ENCODE measurements around the gene FAM81A. TPM values are rescaled to one million over a fixed set of nuclear protein-coding genes. Genes with fewer than 3 reads are reported as not detected.
A peak's percentile ranks its signal among the peaks of the same experiment; 100 is the strongest.
"Not testable (repeated sequence)": the region's sequence is repeated elsewhere in the genome, so short reads cannot be mapped to it uniquely, and the experiment has no call there.

The FAM81A gene
- total RNA-seq, 1 experiment from 2014 or later = 32.2 TPM

GRCh38 chr15:59407946-59408345 is 30.0 kb upstream of the FAM81A start:
- Histone ChIP-seq H3K27me3 (no peaks in the 10 kb centered on the region), H3K36me3 (no peaks in the 10 kb centered on the region), H3K4me1 (no peaks in the 10 kb centered on the region), H3K9me3 (replicated peaks) (no peaks in the 10 kb centered on the region), H3K4me3 (no peak overlapping the region), H3K27ac (no peak overlapping the region)
- no peak for DNase-seq

DNA sequence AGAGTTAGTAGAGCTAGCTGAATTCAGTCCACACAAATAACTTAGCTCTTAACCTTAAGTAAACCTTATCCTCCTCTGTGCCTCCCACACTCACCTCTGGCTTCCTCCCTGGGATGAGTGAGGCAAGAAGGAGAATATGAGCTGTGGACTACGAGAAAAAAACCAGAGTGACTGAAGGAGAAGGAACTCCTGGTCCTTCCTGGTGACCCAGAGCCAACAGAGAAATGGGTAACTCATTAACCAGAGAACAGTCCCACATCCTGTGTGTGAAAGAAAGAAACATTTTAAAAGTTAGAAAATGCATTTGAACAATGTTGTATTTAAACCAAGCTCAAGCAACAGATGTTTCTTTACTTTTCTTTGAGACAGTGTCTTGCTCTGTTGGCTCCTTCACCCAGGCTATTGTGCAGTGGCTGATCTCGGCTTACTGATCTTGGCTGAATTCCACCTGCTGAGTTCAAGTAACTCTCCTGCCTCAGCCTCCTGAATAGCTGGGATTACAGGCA is 27.5 kb upstream of the FAM81A start:
- Histone ChIP-seq H3K36me3 (no peaks in the 10 kb centered on the region), H3K4me1 (no peaks in the 10 kb centered on the region), H3K4me3 (no peak overlapping the region), H3K27me3 (no peaks in the 10 kb centered on the region), H3K27ac (no peak overlapping the region), H3K9me3 (replicated peaks) (no peaks in the 10 kb centered on the region)
- DNase-seq = peak in 1 of 2 experiments; percentile 25

DNA sequence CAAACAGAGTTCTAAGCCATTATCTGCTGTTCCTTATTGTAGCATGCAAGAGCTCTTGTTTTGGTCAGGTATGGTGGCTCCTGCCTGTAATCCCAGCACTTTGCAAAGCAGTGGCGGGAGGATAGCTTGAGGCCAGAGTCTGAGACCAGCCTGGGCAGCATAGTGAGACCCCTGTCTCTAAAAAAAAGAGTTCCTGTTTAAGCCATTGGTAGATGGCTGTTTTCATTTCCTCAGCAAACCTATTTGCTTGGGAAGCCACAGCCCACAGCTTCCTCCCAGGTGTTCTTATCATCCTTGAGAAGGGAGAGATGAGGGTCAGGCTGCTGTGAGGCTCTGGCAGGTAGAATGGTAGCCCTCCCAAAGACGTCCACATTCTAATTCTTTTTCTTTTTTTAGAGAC is 24.4 kb upstream of the FAM81A start:
- DNase-seq = no peak
- H3K9me3 ChIP-seq (replicated peaks) = no peaks in the 10 kb centered on the region
- H3K4me3 ChIP-seq = no peak overlapping the region
- H3K4me1 ChIP-seq = no peaks in the 10 kb centered on the region
- H3K27me3 ChIP-seq = no peaks in the 10 kb centered on the region
- no peaks in the 10 kb centered on the region for H3K36me3 ChIP-seq
- no peak overlapping the region for H3K27ac ChIP-seq

- H3K4me3 ChIP-seq = no peak overlapping the region
- H3K27ac ChIP-seq = no peak overlapping the region
- no peaks in the 10 kb centered on the region for H3K27me3 ChIP-seq
- H3K36me3 ChIP-seq = no peaks in the 10 kb centered on the region
- H3K9me3 ChIP-seq (replicated peaks) = no peaks in the 10 kb centered on the region
- H3K4me1 ChIP-seq = no peaks in the 10 kb centered on the region
- DNase-seq = no peak
Observed at GRCh38 chr15:59416816-59417215, 21.2 kb upstream of the FAM81A start.

- Histone ChIP-seq H3K27me3 (no peaks in the 10 kb centered on the region), H3K4me1 (no peaks in the 10 kb centered on the region), H3K27ac (no peak overlapping the region), H3K9me3 (replicated peaks) (no peaks in the 10 kb centered on the region), H3K4me3 (no peak overlapping the region), H3K36me3 (no peaks in the 10 kb centered on the region)
- no peak for DNase-seq
Observed at GRCh38 chr15:59419170-59419569, 18.8 kb upstream of the FAM81A start.

GRCh38 chr15:59420108-59420507 is 17.9 kb upstream of the FAM81A start:
- DNase-seq = no peak
- H3K4me1 ChIP-seq = no peaks in the 10 kb centered on the region
- no peaks in the 10 kb centered on the region for H3K27me3 ChIP-seq

DNA sequence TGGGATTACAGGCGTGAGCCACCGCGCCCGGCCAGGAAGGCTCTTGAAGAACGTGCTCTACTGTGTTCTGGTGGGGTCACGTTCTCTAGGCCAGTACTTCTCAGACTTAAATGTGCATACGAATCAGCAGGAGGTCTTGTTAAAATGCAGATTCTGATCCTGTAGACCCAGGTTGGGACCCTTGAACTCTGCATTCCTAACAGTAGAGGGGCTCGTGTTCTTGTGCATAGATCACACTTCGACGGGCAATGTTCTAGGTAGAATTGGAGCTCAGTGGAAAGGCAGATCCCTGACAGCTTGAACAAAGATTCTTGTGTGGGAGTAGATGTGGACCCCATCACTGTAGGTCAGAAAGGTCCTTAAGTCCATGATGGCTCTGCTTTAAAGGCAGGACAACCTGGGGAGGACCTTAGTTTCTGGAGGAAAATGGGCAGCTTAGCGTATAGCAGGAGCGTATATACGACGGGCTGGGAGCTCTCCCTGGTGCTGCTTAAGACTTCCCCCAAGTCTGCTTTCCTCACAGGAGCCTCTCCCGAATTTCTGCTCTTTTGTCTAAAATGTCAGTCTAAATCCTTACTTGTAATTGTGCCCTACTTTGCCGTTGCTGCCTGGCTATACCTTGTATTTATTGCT is 16.9 kb upstream of the FAM81A start:
- Histone ChIP-seq H3K27ac (no peak overlapping the region), H3K4me1 (no peaks in the 10 kb centered on the region), H3K36me3 (no peaks in the 10 kb centered on the region), H3K9me3 (replicated peaks) (no peaks in the 10 kb centered on the region), H3K27me3 (no peaks in the 10 kb centered on the region; the same call in 1 of the 2 replicates), H3K4me3 (no peak overlapping the region)
- peak; percentile 38 to 61 for DNase-seq

More at GRCh38 chr15:59420108-59420507, 17.9 kb upstream of the FAM81A start:
- H3K36me3 ChIP-seq = no peaks in the 10 kb centered on the region
- H3K27ac ChIP-seq = no peak overlapping the region
- no peaks in the 10 kb centered on the region for H3K9me3 ChIP-seq (replicated peaks)
- no peak overlapping the region for H3K4me3 ChIP-seq

DNA sequence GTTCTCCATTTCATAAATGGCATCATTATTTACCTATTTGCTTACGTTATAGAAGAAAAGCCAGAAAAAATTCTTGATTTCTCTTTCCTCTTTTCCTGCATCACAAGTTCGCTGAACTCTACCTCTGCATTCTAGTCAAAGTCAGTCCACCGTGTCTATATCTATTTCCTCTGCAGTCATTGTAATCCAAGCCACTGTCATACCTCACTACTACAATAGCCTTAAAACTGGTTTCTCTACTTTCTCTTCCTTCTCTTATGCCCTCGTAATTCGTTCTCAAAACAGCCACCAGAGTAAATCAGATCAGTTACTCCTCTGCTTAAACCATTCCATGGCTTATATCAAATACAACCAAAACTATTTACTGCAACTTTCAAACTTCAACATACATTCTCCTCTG is 13.4 kb upstream of the FAM81A start:
- H3K9me3 ChIP-seq (replicated peaks) = peaks cover 3% of the 10 kb centered on the region; the same call in 1 of the 2 replicates
- H3K27ac ChIP-seq = no peak overlapping the region
- H3K4me3 ChIP-seq = no peak overlapping the region
- no peak for DNase-seq
- no peaks in the 10 kb centered on the region; the same call in 1 of the 2 replicates for H3K27me3 ChIP-seq
- no peaks in the 10 kb centered on the region for H3K36me3 ChIP-seq
- H3K4me1 ChIP-seq = no peaks in the 10 kb centered on the region

- H3K9me3 ChIP-seq (replicated peaks); H3K4me1 ChIP-seq; H3K27ac ChIP-seq; H3K27me3 ChIP-seq; DNase-seq; H3K4me3 ChIP-seq; H3K36me3 ChIP-seq: not testable (repeated sequence)
Observed at GRCh38 chr15:59428898-59429297, 9.1 kb upstream of the FAM81A start.

DNA sequence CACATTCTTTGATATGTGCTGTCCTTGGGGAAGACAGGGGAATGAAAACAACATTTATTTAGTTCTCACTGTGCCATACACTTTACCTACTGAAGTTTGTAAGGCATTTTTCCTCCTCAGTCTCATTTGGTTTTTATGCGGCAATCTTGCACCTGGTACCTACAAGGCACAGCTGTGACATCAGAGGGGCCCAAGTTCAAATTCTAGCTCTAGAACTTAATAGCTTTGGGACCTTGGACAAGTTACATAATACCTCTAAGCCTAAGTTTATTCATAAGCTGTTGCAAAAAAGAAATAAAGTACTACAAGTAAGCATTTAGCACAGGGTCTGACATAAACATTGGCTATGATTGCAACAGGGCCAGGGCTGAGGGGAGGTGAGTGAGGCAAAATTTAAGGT is 5.6 kb upstream of the FAM81A start:
- H3K36me3 ChIP-seq = no peaks in the 10 kb centered on the region
- no peaks in the 10 kb centered on the region; the same call in 1 of the 2 replicates for H3K4me1 ChIP-seq
- H3K27ac ChIP-seq = no peak overlapping the region
- no peak overlapping the region for H3K4me3 ChIP-seq
- H3K9me3 ChIP-seq (replicated peaks) = peaks cover 3% of the 10 kb centered on the region; the same call in 1 of the 2 replicates
- DNase-seq = no peak
- H3K27me3 ChIP-seq = no peaks in the 10 kb centered on the region

GRCh38 chr15:59434481-59434880 is 3.5 kb upstream of the FAM81A start:
- H3K27me3 ChIP-seq = no peaks in the 10 kb centered on the region

GRCh38 chr15:59436774-59437141 is 1.2 kb upstream of the FAM81A start:
- Histone ChIP-seq H3K27ac (no peak overlapping the region), H3K27me3 (no peaks in the 10 kb centered on the region), H3K4me3 (peak overlapping the region; percentile 70), H3K9me3 (replicated peaks) (no peaks in the 10 kb centered on the region), H3K36me3 (peaks cover 9% of the 10 kb centered on the region), H3K4me1 (no peaks in the 10 kb centered on the region; the same call in 1 of the 2 replicates)
- peak in 1 of 2 experiments; percentile 62 for DNase-seq

More at GRCh38 chr15:59434481-59434880, 3.5 kb upstream of the FAM81A start:
- no peaks in the 10 kb centered on the region for H3K9me3 ChIP-seq (replicated peaks)
- H3K4me3 ChIP-seq = no peak overlapping the region
- no peaks in the 10 kb centered on the region for H3K36me3 ChIP-seq
- no peak overlapping the region for H3K27ac ChIP-seq
- H3K4me1 ChIP-seq = no peaks in the 10 kb centered on the region; the same call in 1 of the 2 replicates
- DNase-seq = no peak

DNA sequence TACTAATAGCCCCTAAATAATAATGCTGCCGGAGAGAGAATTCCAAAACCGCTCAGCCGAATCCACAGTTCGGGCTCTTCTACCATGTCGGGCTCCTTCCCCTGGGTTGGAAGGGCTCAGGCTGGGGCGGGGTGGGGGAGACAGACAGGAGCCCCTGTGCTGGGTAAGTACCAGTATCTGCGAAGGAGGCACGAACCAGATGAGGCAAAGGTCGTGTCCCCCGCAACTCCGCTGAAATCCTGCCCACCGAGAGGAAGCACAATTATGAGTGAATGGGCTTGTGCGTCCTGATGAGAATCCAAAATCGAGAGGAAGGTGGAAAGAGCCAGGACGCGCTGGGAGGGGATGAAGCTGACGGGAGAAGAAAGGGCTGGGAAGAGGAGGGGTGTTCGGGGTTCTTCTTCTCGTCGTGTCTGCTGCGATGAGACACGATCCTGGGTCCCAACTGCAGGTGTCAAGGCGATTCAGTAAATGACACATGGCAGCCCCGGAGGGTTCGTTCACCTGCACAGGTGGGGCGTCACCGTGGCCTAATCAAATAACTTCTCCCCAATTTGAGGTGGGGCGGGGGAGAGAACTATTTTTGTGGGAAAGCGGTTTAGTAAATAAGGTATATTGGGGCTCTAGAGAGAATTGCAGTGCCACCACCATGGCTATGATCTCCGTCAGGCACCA is 707 bp upstream of the FAM81A start:
- Histone ChIP-seq H3K27me3 (no peaks in the 10 kb centered on the region), H3K9me3 (replicated peaks) (no peaks in the 10 kb centered on the region), H3K4me1 (no peaks in the 10 kb centered on the region; the same call in 1 of the 2 replicates), H3K4me3 (peak overlapping the region; percentile 70), H3K27ac (no peak overlapping the region), H3K36me3 (peaks cover 9% of the 10 kb centered on the region)
- peak in 1 of 2 experiments; percentile 43 for DNase-seq

GRCh38 chr15:59438625-59439290 is 772 bp downstream of the FAM81A start:
- no peaks in the 10 kb centered on the region; the same call in 1 of the 2 replicates for H3K4me1 ChIP-seq
- peaks cover 13% of the 10 kb centered on the region for H3K36me3 ChIP-seq
- no peak for DNase-seq
- peak overlapping the region; percentile 50 for H3K27ac ChIP-seq
- no peaks in the 10 kb centered on the region for H3K27me3 ChIP-seq
- no peaks in the 10 kb centered on the region for H3K9me3 ChIP-seq (replicated peaks)
- peak overlapping the region; percentile 70 for H3K4me3 ChIP-seq

DNA sequence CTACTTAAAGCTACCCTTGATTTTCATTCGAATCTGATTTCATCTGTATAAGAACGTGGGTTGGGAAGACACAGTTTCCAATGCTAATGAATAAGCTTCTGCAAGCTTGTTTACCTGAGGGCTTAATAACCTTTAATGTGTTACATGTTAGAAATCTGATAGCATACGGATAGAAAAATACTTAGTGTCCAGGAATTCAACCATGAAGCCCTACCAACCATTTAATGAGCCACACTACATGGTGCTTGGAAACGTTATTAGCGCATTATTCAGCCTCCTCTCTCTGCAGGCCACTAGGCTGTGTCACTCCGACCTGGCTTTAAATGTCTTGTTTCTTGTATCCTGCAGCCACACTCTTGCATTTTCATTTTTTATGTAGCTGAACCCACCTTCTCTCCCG is 1.6 kb downstream of the FAM81A start:
- Histone ChIP-seq H3K4me1 (peaks cover 1% of the 10 kb centered on the region), H3K4me3 (no peak overlapping the region), H3K36me3 (peaks cover 13% of the 10 kb centered on the region), H3K27ac (no peak overlapping the region), H3K27me3 (no peaks in the 10 kb centered on the region), H3K9me3 (replicated peaks) (no peaks in the 10 kb centered on the region)
- DNase-seq = no peak

Measured in SJCRH30 (cell line).